ENCODE data around the gene SLC30A2. TPM values are rescaled to one million over a fixed set of nuclear protein-coding genes. Genes with fewer than 3 reads are reported as not detected.

Gene SLC30A2
- total RNA-seq, 1 experiment from 2014 or later = 3.0 TPM

DNA sequence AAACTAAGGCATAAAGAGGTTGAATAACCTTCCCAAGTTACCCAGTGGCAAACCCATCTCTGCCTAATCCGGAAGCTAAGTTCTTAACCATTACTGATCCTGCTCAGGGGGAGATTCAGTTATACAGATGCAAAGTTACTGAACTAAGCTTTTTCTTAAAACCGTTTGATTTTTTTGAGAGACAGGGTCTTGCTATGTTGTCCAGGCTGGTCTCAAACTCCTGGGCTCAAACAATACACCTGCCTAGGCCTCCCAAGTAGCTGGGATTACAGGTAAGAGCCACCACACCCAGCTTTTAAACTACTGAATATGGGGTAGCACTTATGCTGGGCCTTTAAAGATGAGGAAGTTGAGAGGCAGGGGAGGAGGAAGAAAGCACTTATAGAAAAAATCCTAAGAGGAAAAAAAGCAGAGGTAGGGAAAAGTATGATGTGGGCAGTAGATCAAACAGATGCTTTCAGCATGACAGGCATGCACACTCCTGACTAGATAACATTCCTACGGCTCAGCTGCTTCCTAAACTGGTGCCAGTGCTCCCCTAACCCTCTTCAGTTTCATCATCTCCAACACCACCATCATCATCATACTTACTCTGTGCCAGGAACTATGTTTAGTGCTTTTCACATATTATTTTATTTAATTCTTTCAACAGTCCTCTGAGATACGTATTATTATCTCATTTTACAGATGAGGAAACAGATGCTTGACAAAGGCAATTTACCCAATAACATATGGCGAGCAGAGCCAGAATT is 53.8 kb downstream of the SLC30A2 start:
- H3K36me3 Mint-ChIP-seq (ENCODE audit: insufficient read depth, unreplicated experiment) = peaks cover 4% of the 10 kb centered on the region
- H3K4me3 Mint-ChIP-seq (ENCODE audit: unreplicated experiment) = no peak overlapping the region
- H3K27ac Mint-ChIP-seq (ENCODE audit: unreplicated experiment) = no peak overlapping the region
- peaks cover 17% of the 10 kb centered on the region for H3K4me1 Mint-ChIP-seq (ENCODE audit: low read depth, unreplicated experiment)
- H3K9me3 Mint-ChIP-seq (ENCODE audit: unreplicated experiment) = no peaks in the 10 kb centered on the region
- TF ChIP-seq, protein P1, sequence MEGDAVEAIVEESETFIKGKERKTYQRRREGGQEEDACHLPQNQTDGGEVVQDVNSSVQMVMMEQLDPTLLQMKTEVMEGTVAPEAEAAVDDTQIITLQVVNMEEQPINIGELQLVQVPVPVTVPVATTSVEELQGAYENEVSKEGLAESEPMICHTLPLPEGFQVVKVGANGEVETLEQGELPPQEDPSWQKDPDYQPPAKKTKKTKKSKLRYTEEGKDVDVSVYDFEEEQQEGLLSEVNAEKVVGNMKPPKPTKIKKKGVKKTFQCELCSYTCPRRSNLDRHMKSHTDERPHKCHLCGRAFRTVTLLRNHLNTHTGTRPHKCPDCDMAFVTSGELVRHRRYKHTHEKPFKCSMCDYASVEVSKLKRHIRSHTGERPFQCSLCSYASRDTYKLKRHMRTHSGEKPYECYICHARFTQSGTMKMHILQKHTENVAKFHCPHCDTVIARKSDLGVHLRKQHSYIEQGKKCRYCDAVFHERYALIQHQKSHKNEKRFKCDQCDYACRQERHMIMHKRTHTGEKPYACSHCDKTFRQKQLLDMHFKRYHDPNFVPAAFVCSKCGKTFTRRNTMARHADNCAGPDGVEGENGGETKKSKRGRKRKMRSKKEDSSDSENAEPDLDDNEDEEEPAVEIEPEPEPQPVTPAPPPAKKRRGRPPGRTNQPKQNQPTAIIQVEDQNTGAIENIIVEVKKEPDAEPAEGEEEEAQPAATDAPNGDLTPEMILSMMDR (IDR thresholded peaks at IDR 0.05; ENCODE audit: insufficient read depth in 1 of 2, low read depth in 1 of 2, low read length in 1 of 2, severe bottlenecking in 1 of 2, unreplicated experiment in 1 of 2) = no peak
- ChIA-PET CTCF (no interaction called here), POLR2A (no interaction called here)
- no peak for DNase-seq
- H3K27me3 Mint-ChIP-seq (ENCODE audit: insufficient read depth, unreplicated experiment) = no peaks in the 10 kb centered on the region
- Histone ChIP-seq H3K9me3 (no peaks in the 10 kb centered on the region), H3K4me3 (ENCODE audit: low read depth, low read length) (no peak overlapping the region), H3K4me1 (peaks cover 19% of the 10 kb centered on the region), H3K36me3 (ENCODE audit: control insufficient read depth, insufficient read depth, low read length) (no peaks in the 10 kb centered on the region), H3K27me3 (replicated peaks; ENCODE audit: control insufficient read depth, insufficient read depth, low read length) (no peaks in the 10 kb centered on the region)
- no TSS peak for BruUV-seq (replicated peaks)
- intact Hi-C loops (cut with micrococcal nuclease; ENCODE audit: unreplicated experiment) = loop anchor here (10.0 kb wide), 1 partner anchor 47 kb away; no protein-coding TSS in a partner anchor

DNA sequence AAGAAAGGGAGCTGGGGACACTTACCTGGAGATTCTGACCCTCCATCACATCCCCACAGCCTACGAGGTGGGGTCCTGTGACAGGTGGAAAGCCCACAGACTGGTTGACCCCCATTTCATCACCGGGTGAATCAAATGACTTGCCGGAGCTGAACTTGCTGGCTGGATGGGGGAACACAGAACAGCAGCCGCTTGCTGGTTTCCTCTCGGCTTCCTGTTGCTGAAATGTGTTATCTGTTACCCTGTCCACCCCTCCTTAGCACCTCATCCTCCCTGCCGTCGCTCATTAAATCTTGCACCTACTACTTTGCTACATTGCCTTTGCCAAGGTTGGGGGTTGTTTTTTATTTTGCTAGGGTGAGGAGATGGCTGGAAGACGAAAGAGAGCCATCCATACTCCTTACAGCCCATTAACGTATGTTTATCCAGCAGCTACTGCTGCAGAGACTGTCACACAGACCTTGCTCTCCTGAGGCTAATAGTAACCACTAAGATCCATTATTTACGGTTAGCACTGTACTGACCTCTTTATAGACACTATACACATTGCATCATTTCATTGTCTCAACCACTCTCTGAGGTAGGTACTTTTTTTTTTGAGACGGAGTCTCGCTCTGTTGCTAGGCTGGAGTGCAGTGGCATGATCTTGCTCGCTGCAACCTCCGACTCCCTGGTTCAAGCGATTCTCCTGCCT is 55.1 kb downstream of the SLC30A2 start:
- Histone ChIP-seq H3K4me1 (peaks cover 9% of the 10 kb centered on the region; the same call in 1 of the 2 replicates), H3K36me3 (ENCODE audit: control insufficient read depth, insufficient read depth, low read length) (no peaks in the 10 kb centered on the region), H3K9me3 (no peaks in the 10 kb centered on the region), H3K4me3 (ENCODE audit: low read depth, low read length) (no peak overlapping the region), H3K27me3 (replicated peaks; ENCODE audit: control insufficient read depth, insufficient read depth, low read length) (no peaks in the 10 kb centered on the region)
- no TSS peak for BruUV-seq (replicated peaks)
- POLR2A ChIA-PET = no interaction called here
- intact Hi-C loops (cut with micrococcal nuclease; ENCODE audit: unreplicated experiment) = loop anchor here (10.0 kb wide), 1 partner anchor 46 kb away; no protein-coding TSS in a partner anchor
- TF ChIP-seq, protein P1 (IDR thresholded peaks at IDR 0.05; ENCODE audit: insufficient read depth in 1 of 2, low read depth in 1 of 2, low read length in 1 of 2, severe bottlenecking in 1 of 2, unreplicated experiment in 1 of 2) = no peak
- DNase-seq = no peak
- Mint-ChIP-seq H3K4me3 (ENCODE audit: unreplicated experiment) (no peak overlapping the region), H3K4me1 (ENCODE audit: low read depth, unreplicated experiment) (peaks cover 16% of the 10 kb centered on the region), H3K9me3 (ENCODE audit: unreplicated experiment) (no peaks in the 10 kb centered on the region), H3K27ac (ENCODE audit: unreplicated experiment) (no peak overlapping the region), H3K27me3 (ENCODE audit: insufficient read depth, unreplicated experiment) (no peaks in the 10 kb centered on the region), H3K36me3 (ENCODE audit: insufficient read depth, unreplicated experiment) (peaks cover 5% of the 10 kb centered on the region)
- CTCF ChIA-PET = no interaction called here

DNA sequence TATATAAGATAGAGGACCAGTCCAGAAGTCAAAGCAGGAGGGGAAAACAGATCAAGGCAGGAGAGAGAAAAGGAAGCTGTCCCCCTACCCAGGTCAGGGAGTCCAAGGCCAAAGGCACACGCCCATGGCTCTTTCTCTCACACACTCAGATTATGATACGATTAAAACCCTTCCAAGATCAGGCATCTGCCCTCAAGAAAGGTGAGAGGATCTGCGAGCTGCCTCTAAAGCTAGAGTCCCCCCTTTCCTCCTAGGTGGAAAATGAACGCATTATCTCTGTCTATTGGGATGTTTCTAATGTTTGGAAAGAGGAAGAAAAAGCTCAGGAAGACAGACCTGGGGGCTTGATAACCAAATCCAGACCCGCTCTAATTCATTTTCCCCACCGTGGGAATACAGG is 55.7 kb downstream of the SLC30A2 start:
- no peak overlapping the region for H3K4me3 Mint-ChIP-seq (ENCODE audit: unreplicated experiment)
- Histone ChIP-seq H3K27me3 (replicated peaks; ENCODE audit: control insufficient read depth, insufficient read depth, low read length) (no peaks in the 10 kb centered on the region), H3K36me3 (ENCODE audit: control insufficient read depth, insufficient read depth, low read length) (no peaks in the 10 kb centered on the region), H3K4me1 (peaks cover 9% of the 10 kb centered on the region; the same call in 1 of the 2 replicates), H3K4me3 (ENCODE audit: low read depth, low read length) (no peak overlapping the region), H3K9me3 (no peaks in the 10 kb centered on the region)
- intact Hi-C loops (cut with micrococcal nuclease; ENCODE audit: unreplicated experiment) = loop anchor here (10.0 kb wide), 1 partner anchor 45 kb away; no protein-coding TSS in a partner anchor
- CTCF ChIA-PET = no interaction called here
- H3K36me3 Mint-ChIP-seq (ENCODE audit: insufficient read depth, unreplicated experiment) = peaks cover 9% of the 10 kb centered on the region
- DNase-seq = no peak
- POLR2A ChIA-PET = no interaction called here
- no peaks in the 10 kb centered on the region for H3K9me3 Mint-ChIP-seq (ENCODE audit: unreplicated experiment)
- no TSS peak for BruUV-seq (replicated peaks)
- H3K27me3 Mint-ChIP-seq (ENCODE audit: insufficient read depth, unreplicated experiment) = no peaks in the 10 kb centered on the region
- peaks cover 10% of the 10 kb centered on the region for H3K4me1 Mint-ChIP-seq (ENCODE audit: low read depth, unreplicated experiment)
- H3K27ac Mint-ChIP-seq (ENCODE audit: unreplicated experiment) = no peak overlapping the region
- TF ChIP-seq, protein P1 (IDR thresholded peaks at IDR 0.05; ENCODE audit: insufficient read depth in 1 of 2, low read depth in 1 of 2, low read length in 1 of 2, severe bottlenecking in 1 of 2, unreplicated experiment in 1 of 2) = no peak

All from Caco-2 (cell line).